Lung microvascular endothelial cell (primary cell): ENCODE data around the gene MAPK8IP1. TPM values are rescaled to one million over a fixed set of nuclear protein-coding genes. Genes with fewer than 3 reads are reported as not detected.
A peak's percentile ranks its signal among the peaks of the same experiment; 100 is the strongest.

Experiments used
- DNase-seq, 2 donors: peaks; one replicate each; pipeline versions ENCODE4 v3.0.0 to v3.0.0-alpha.2; 2010; ENCODE audit warnings: low read depth in 2 of 2
- total RNA-seq: library from RNA; depleted of rRNA; stranded (reverse); fragments of >200 nt; gene quantifications from 2 replicates; pipeline ENCODE4 v1.2.1, GENCODE V29; 2014

The MAPK8IP1 gene
- total RNA-seq, 1 donor from 2014 or later, result 0.99 TPM

DNA sequence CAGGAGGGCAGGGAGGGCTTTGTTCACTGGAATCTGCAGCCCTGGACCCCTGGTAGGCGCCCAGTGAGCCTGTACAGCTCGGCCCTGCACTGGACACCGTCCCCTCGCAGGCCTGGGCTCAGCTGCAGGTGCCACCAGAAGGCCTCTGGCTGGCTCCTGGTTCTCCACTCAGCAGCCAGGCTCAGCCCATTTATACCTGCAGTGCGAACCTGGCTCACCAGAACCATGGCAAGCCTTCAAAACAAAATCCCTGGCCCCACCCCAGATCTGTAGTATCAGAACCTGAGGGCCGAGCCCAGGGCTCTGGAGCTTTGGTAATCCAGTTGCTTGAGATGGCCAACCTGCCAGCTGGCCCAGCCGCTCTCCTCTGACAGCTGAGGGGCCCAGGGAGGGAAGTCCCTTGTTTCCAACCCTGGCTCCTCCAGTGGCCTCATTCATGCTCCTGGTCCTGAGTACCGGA, 22.5 kb downstream of the MAPK8IP1 start:
- no peak for DNase-seq

- no peak for DNase-seq
These were observed 24.4 kb downstream of the MAPK8IP1 start for GRCh38 chr11:45909594-45910475.

- no peak for DNase-seq
These were observed 25.2 kb downstream of the MAPK8IP1 start for GRCh38 chr11:45910623-45911022.

- no peak for DNase-seq
These were observed 28.1 kb downstream of the MAPK8IP1 start for GRCh38 chr11:45913514-45913913.

GRCh38 chr11:45913942-45914635, 28.6 kb downstream of the MAPK8IP1 start:
- DNase-seq, result no peak

- no peak for DNase-seq
These were observed 30.0 kb downstream of the MAPK8IP1 start for GRCh38 chr11:45915446-45915845.

DNA sequence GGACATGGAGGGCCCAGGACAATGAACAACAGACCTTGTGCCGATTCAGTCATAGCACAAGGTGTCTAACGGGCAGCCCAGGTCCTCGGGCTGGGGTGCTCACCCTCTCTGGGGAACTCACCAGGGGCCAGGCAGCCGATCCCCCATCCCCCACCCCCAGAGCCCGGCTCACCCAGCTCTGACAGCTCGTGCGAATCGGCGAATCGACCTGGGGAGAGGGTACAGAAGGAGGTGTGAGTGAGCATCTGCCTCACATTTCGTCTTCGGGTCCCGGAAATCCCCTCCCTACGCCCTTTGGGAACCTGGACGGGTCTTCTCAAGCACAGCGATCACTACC, 31.8 kb downstream of the MAPK8IP1 start:
- DNase-seq, result no peak

DNA sequence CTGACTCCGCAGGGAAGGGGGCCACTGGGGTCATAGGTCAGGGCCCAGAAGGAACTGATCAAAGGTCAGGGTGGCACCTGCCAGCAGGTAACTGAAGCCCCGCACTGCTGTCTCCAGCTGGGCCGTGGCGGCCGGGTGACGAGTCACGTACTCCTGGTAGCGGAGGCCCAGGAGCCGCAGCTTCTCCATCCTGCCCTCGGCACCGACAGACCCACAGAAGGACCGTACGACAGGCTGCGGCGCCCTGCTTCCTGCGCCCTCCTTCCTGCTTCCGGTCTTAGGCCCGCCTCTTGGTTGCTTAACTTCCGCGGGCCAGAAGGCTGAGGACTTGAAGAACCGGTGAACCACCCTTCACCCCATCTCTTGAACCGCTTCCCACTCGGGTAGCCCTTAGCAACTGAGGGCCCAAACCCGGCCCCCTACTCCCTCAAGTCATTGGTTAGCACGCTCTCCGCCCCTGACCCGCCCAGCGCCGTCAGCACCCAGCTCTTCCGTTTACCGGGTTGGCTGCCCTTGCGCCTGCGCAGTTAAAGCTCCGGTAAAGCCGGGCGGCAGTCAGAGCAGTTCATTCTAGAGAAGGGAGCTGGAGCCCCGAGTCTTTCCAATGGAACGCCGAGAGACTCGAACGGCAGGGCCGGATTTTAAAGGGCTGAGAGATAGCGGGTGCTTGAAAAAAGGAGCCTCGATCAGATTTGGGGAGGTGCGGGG, 32.3 kb downstream of the MAPK8IP1 start, which contains the start of gene PEX16:
TSS of gene PEX16 (minus strand) at position 255 of the 708 bp plus-strand sequence. CDS start at position 189, 66 bp downstream.
- DNase-seq, result peak; percentile 97 to 100

GRCh38 chr11:45918331-45918941, 33.0 kb downstream of the MAPK8IP1 start:
- DNase-seq, result peak; percentile 76 to 80

- no peak for DNase-seq
These were observed 33.7 kb downstream of the MAPK8IP1 start for GRCh38 chr11:45918962-45919675.

- no peak for DNase-seq
These were observed 34.5 kb downstream of the MAPK8IP1 start for GRCh38 chr11:45919806-45920530.

DNA sequence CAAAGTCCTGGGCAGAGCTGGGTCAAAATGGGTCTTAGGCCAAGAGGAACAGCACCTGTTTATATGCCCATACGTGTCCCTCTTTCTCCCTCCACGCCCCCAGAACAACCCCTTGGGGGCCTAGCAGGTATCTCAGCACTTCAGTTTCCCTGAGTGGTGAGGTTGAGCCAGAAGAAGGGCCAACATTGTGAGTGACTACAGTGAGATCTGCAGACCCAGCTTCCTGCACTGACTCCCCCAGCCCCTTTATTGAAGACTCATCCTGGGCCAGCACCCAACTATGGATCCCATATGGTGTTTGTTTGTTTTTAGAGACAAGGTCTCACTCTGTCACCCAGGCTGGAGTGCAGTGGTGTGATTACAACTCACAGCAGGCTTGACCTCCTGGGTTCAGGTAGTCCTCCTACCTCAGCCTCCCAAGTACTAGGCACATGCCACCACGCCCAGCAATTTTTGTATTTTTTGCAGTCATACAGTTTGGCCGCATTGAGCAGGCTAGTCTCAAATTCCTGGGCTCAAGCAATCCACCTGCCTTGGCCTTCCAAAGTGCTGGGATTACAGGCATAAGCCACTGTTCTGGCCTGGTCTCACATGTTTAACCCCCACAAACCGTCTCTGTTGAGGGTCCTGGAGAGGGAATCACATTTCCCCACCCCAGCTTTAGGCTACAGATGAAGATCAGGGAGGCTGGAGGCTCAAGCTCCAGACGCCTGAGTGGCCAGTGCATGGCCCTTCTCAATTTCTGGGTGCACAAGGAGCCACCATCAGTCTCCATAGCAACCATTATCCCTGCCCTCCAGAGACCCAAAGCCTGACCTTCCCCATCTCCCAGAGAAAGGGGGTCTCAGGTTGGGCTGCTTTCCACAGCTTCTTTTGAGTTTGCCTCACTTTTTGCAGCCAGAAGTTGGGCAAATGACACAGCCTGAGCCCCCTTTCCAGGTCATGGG, 35.4 kb downstream of the MAPK8IP1 start:
- no peak for DNase-seq

DNA sequence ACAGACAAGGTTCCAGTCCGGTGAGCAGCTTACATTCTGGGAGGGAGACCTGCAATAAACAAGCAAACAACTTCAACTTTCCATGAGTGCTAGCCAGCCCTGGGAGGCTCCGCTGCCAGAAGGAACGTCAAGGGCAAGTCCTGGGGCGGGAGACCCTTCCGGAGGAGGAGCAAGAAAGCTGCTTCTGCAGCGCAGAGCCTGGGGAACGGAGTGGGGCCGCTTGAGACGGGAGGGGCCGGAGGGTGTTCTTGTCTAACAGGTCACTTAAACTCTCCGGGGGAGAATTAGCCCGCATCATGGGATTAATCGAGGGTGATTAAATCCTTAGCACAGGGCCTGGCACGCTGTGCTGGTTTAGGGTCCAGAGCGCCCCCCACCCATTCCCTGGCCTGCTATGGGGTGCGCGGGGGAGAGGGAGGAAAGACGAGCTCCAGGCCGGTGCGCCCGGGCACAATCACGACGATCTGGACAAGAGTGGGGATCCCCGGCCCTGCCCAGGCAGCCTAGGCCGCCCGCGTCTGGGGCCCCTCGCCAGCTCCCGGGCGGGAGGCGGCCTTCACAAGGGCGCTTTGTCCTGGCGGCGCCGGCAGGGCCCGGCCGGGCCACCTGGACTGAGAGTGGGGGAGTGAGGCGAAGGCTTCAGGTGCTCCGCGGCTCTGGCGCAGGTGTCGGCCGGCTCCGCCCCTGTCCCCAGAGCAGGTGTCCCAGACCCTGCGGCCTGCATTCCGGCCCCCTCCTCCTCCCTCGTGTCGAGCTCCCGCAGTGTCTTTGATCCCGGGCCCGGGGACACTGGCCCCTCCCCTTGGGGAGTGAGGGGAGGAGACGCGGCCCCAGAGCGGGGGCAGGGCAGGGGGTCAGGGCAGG, 36.3 kb downstream of the MAPK8IP1 start:
- no peak for DNase-seq

DNA sequence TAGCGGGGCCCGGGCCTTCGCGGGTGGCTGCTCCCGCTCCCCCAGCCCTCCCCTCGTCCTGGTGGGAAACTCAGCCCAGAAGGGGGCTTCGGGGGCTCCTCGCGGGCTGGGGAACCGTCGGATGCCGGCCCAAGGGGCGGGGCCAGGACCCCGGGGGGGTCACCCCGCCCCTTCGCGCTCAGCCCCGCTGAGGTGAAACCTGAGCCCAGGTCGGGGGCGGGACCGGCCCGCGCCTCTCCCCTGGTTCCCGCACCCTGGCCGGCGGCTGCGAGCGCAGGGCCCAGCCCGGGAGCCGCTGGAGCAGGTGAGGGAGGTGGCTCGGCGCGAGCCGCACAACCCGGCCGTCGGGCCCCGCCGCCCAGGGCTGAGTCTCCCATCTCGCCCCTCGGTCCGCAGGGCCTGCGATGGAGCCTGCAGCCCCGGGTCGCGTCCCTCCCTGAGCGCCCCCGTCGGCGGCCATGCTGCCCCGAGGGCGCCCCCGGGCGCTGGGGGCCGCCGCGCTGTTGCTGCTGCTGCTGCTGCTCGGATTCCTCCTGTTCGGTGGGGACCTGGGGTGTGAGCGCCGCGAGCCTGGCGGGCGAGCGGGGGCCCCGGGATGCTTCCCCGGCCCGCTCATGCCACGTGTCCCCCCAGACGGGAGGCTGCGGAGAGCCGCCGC, 37.1 kb downstream of the MAPK8IP1 start, which contains the start of gene LARGE2:
TSS of gene LARGE2 (plus strand) at position 232 of the 658 bp plus-strand sequence. CDS start at position 459, 227 bp downstream.
- DNase-seq, result no peak

GRCh38 chr11:45924036-45924915, 38.8 kb downstream of the MAPK8IP1 start:
- no peak for DNase-seq

DNA sequence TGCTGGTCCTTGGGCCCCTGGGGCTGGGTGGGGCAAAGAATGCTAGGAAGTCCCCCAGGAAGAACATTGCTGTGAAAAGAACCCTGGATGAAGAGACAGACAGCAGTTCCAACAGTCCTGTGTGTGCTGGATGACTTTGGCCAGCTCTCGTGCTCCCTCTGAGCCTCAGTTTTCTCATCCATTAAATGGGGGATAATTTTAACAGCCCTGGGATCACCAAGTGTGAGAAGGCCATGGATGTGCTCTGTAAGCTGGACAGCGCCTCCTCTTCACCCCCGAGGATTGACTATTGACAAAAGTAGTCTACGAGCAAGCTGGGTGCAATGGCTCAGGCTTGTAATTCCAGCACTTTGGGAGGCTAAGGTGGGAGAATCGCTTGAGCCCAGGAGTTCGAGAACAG, 39.5 kb downstream of the MAPK8IP1 start:
- DNase-seq, result no peak
